SW 1271 (cell line): ENCODE measurements around the gene MYBPC2.
"Not testable (repeated sequence)": the region's sequence is repeated elsewhere in the genome, so short reads cannot be mapped to it uniquely, and the experiment has no call there.

Experiments
- DNase-seq, 2 experiments: peaks; one replicate each; lab custom pipeline; 2025; lab: John Stamatoyannopoulos, UW

The MYBPC2 gene

GRCh38 chr19:50432221-50433028, at the start of gene MYBPC2:
Gene MYBPC2 (plus strand): TSS chr19:50432892. CDS start chr19:50432954, 62 bp downstream.
- no peak for DNase-seq

DNA sequence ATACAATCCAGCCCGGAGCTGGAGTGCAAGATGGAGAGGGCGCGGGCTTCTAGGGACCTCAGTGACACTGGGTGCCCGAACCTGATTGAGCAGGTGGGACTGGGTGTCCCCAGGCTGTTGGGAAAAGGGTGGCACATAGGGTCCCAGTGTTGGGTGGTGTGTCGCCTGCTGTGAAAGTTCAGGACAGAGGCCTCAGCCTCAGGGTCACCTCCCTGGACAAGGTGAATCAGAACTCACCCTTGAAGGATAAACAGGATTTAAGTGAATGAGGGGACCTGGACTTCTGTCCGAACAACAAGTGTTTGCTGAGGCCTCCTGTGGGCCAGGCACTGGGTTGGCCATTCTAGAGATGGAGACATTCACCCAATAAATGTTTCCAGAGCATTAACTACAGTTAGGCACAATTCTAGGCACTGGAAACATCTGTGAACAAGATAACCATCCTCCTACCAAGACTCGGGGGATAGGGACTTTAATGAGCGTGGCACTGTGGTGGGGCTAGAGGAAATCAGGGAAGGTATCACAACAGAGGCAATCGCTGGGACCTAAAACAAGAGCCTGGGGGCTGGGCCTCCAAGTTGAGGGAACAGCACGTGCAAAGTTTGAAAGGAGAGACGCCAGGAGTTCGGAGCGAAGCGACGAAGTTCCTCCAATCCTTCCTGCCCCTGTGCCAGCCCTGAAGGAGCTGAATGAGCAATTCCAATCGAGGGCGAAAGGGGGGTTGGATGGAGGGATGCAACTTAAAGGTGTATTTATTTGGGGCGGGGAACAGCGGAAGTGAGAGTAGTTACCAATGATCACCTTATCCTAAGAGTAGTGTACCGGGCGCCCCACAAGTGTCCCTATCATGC, 49.5 kb upstream of the MYBPC2 start:
- no peak for DNase-seq

DNA sequence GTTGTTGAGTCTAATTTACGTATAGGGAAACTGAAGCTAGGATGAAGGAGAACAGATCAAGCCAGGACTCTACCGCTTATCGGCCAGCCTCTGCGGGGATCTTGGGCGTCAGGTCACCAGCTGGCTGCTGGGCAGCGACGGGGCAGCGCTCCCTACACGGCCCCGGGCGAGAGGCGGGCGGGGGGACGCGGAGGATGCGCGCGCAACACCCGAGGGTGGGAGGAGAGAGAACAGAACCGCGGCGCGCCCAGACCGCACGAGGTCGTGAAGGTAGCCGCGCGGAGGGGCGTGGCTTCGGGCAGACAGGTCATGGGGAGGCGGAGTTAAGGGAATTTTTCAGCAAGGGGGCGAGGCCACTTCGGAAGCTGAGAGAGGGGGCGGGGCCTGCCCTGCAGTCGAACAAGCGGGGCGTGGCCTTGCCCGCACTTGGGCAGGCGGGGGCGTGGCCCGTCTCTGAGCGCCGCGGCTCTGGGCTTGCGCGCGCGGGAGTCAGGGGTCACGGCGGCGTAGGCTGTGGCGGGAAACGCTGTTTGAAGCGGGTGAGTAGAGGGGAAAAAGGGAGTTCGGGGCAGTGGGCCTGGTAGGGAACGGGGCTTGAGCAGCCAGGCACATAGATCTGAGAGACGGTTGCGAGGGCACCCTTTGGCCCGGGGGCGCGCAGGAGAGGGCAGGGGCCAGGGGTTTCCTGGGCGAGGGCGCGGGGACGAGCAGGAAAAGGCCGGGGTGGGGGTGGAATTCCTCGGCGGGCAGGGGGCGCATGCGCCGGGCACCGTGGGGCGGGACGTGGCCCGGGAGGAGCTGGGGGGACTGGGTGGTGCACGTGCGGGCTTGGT, 48.6 kb upstream of the MYBPC2 start, which contains the start of gene POLD1:
Gene POLD1, plus strand, starts transcription at position 496 of the 833 bp plus-strand sequence. CDS start 14,505 bp downstream, outside the sequence.
- peak; percentile 70 to 91 for DNase-seq

GRCh38 chr19:50384685-50385535, 47.8 kb upstream of the MYBPC2 start:
- no peak for DNase-seq

DNA sequence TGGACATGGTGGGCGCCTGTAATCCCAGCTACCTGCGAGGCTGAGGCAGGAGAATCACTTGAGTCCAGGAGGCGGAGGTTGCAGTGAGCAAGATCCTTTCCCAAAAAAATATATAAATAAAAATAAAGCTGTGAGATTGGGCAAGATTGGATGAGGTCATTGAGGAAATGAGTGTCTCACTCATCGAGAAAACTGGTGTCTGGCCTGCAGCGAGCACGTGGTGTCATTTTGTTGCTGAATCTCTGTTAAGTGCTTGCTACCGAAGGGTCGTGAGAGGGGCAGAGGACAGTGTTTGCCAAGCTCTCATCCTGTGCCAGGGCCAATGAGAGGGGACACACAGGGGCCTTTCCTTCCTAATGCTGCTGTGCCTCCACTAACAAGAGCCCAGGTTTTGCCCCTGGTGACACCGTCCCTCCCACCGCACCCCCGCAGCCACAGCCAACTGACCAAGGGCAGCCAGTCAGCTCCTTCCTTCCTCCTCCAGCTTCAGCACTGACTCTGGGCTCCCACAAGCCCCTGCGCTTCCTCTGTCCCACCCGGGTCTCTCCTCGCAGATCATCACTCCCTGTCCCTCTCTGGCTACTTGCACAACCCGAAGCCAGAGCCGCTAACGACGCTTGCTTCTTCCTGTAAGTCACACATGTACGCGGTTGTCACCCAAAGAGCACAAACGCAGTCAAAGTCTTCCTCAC, 45.4 kb upstream of the MYBPC2 start:
- no peak for DNase-seq

DNA sequence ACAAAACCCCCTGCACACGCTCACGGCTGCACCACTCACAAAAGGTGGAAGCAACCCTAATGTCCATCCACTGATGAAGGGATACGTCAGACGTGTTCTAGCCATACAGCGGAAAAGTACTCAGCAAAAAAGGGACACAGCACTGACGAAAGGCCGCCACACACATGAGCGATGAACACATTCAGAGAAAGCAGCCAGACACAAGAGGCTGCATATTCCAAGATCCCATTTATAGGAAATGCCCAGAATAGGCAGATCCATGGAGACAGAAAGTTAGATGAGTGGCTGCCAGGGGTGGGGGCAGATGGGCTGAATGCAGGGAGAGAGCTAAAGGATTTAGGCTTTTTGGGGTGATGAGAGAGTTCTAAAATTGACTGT, 44.8 kb upstream of the MYBPC2 start:
- DNase-seq, result no peak

- DNase-seq, result not testable (repeated sequence)
These were observed 42.4 kb upstream of the MYBPC2 start for GRCh38 chr19:50390295-50390694.

GRCh38 chr19:50390952-50391351, 41.7 kb upstream of the MYBPC2 start:
- DNase-seq, result not testable (repeated sequence)

DNA sequence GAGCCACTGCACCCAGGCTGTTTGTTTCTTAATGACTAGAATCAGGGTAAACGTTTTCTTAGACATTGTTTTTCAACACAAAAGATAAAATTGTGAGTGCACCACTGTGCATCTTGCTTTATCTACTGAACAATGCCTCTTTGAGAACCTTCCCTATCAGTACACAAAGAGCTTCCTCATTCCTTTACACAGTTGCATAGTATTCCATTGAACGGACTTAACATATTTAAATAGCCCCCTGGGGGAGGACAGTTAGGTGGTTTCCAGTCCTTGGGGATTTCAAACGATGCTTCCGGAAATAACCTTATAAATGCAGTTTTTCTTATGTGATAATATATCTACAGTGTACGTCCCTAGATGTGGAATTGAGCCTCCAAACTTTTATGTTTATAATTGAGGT, 39.9 kb upstream of the MYBPC2 start:
- no peak for DNase-seq

DNA sequence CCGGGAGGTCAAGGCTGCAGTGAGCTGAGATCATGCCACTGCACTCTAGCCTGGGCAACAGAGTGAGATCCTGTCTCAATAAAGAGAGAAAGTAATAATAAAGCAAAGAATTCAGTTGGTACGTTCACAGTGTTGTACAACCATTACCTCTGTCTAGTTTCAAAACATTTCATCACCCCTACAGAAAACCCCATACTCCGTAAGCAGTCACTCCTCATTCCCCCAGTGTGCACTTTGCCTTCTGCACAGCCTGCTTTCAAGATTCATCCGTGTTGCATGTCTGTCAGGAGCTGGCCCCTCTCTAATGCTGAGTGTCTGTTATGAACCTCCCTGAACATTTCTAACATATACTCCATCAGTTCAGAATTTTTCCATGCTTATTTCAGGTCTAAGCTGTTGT, 39.1 kb upstream of the MYBPC2 start:
- DNase-seq, result no peak

- DNase-seq, result no peak
These were observed 38.7 kb upstream of the MYBPC2 start for GRCh38 chr19:50394017-50394416.

DNA sequence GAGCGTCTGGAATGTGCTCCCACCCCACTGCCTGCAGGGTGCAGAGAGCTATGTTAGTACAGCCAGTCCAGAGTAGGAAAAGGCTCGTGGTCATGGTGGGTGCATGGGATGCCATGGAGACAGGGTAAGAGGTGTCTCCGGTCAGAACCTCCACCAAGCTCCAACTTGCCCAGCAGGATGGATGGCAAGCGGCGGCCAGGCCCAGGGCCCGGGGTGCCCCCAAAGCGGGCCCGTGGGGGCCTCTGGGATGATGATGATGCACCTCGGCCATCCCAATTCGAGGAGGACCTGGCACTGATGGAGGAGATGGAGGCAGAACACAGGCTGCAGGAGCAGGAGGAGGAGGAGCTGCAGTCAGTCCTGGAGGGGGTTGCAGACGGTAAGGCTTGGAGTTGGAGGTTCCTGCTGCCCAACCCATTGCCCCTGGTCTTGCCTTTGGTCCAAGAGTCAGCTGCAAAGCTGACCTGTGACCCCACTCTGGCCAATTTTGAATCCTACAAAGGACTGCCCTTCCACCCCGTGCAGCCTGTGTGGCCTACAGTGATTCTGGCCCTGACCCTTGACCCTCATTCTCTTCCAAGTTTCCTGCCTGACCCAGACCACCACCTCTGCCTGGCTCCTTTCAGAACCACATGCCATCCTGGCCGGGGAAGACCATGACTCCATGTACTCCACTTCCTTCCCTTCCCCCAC, 33.9 kb upstream of the MYBPC2 start:
- no peak for DNase-seq

- no peak for DNase-seq
These were observed 33.3 kb upstream of the MYBPC2 start for GRCh38 chr19:50399368-50399745.

DNA sequence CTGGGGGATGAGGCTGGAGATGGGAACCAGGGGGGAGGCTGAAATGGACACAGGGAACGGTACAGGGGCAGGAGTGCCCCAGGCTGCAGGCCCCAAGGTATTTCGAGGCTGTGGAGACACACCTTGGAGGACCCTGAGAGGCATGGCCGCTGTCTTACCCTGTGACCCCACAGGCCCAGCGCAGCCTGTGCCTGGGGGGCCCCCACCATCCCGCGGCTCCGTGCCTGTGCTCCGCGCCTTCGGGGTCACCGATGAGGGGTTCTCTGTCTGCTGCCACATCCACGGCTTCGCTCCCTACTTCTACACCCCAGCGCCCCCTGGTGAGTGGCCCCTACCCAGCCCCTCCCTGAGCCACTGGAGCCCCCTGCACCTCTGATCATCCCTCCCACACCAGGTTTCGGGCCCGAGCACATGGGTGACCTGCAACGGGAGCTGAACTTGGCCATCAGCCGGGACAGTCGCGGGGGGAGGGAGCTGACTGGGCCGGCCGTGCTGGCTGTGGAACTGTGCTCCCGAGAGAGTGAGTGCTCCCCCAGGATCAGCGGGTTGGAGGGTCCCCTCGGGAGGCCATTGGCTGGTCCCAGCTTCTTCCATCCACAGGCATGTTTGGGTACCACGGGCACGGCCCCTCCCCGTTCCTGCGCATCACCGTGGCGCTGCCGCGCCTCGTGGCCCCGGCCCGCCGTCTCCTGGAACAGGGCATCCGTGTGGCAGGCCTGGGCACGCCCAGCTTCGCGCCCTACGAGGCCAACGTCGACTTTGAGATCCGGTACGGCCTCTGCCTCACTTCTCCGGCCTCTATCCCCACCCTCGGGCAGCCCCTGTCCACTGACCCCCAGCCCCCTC, 30.9 kb upstream of the MYBPC2 start:
- DNase-seq, result no peak

DNA sequence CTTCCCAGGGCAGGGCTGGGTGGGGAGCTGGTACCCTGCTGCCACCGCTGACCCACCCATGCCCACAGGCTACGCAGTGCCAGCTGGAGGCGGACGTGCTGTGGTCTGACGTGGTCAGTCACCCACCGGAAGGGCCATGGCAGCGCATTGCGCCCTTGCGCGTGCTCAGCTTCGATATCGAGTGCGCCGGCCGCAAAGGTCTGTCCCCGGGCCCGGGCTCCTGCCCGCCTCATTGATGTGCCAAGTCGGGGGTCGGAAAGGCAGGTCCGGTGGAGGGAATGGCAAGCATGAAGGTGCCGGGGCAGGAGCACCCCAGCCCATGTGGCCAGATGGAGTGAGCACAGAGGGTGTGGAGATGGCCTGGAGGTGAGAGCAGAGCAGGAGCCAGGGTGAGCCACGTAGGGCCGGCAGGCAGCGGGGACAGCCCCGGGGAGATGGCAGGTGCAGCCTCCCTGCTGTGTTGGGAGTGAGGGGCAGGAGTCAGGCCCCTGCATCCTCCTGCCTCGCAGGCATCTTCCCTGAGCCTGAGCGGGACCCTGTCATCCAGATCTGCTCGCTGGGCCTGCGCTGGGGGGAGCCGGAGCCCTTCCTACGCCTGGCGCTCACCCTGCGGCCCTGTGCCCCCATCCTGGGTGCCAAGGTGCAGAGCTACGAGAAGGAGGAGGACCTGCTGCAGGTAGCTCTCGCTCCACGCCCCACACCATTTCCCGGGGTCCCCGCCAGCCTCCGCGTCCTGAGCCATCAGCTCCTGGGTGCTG, 30.0 kb upstream of the MYBPC2 start:
- no peak for DNase-seq

DNA sequence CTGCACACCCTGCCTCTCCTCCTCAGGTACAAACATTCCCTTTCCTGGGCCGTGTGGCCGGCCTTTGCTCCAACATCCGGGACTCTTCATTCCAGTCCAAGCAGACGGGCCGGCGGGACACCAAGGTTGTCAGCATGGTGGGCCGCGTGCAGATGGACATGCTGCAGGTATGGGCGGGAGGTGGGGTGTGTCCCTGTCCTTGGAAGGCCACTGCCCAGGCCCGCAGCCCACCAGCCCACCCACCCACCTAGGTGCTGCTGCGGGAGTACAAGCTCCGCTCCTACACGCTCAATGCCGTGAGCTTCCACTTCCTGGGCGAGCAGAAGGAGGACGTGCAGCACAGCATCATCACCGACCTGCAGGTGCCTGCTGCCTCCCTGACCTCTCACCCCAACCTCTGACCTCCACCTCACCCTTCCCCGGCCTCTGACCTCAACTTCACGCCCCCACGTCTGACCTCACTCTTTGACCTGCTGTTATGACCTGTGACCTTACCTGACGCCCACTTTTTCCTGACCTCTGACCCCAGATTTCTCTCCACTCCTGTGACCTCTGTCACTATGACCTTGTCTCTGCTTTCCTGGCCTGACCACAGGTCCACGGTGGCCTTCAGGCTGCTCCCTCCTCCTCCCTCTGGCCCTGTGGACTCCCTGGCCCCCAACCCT, 26.4 kb upstream of the MYBPC2 start:
- DNase-seq, result no peak

DNA sequence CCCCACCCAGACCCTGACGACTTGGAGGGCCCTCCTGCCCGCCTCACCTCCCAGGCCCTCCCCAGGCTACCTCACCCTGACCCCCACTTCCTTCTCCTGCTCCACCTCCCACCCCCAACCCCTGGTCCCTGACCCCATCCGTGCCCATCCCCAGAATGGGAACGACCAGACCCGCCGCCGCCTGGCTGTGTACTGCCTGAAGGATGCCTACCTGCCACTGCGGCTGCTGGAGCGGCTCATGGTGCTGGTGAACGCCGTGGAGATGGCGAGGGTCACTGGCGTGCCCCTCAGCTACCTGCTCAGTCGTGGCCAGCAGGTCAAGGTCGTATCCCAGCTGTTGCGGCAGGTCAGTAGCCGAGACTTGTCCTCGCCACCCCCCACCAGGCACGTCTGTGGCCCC, 25.9 kb upstream of the MYBPC2 start:
- DNase-seq, result no peak

DNA sequence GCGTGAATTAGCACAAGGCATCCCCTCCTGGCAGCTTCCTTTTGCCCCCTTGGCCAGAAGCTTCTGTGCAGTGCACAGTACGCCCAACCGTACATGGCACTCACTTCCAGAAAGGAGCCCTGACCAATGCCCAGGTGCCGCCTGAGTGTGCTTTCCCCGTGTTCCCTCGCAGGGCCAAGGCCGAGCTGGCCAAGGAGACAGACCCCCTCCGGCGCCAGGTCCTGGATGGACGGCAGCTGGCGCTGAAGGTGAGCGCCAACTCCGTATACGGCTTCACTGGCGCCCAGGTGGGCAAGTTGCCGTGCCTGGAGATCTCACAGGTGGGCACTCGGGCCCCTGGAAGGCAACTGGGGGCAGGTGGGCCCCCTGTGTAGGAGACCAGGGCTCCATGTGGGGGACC, 23.3 kb upstream of the MYBPC2 start:
- no peak for DNase-seq
